AG10803 (cell line): ENCODE data around the gene TESK1.
A peak's percentile ranks its signal among the peaks of the same experiment; 100 is the strongest.

Experiments
- DNase-seq: peaks from one replicate; pipeline ENCODE4 v3.0.0; 2010; ENCODE audit warnings: low read depth
- H3K4me3 ChIP-seq: 2 replicates; pipeline ENCODE4 v1.5.1; 2011; ENCODE audit warnings: mild to moderate bottlenecking, low read length, control low read depth
- TF ChIP-seq, protein P1 (sequence below): conservative IDR thresholded peaks from 2 replicates; pipeline ENCODE4 v1.5.1; 2011; ENCODE audit warnings: mild to moderate bottlenecking, low read length, control low read depth, inconsistent platforms

TESK1 gene, protein sequence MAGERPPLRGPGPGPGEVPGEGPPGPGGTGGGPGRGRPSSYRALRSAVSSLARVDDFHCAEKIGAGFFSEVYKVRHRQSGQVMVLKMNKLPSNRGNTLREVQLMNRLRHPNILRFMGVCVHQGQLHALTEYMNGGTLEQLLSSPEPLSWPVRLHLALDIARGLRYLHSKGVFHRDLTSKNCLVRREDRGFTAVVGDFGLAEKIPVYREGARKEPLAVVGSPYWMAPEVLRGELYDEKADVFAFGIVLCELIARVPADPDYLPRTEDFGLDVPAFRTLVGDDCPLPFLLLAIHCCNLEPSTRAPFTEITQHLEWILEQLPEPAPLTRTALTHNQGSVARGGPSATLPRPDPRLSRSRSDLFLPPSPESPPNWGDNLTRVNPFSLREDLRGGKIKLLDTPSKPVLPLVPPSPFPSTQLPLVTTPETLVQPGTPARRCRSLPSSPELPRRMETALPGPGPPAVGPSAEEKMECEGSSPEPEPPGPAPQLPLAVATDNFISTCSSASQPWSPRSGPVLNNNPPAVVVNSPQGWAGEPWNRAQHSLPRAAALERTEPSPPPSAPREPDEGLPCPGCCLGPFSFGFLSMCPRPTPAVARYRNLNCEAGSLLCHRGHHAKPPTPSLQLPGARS

DNA sequence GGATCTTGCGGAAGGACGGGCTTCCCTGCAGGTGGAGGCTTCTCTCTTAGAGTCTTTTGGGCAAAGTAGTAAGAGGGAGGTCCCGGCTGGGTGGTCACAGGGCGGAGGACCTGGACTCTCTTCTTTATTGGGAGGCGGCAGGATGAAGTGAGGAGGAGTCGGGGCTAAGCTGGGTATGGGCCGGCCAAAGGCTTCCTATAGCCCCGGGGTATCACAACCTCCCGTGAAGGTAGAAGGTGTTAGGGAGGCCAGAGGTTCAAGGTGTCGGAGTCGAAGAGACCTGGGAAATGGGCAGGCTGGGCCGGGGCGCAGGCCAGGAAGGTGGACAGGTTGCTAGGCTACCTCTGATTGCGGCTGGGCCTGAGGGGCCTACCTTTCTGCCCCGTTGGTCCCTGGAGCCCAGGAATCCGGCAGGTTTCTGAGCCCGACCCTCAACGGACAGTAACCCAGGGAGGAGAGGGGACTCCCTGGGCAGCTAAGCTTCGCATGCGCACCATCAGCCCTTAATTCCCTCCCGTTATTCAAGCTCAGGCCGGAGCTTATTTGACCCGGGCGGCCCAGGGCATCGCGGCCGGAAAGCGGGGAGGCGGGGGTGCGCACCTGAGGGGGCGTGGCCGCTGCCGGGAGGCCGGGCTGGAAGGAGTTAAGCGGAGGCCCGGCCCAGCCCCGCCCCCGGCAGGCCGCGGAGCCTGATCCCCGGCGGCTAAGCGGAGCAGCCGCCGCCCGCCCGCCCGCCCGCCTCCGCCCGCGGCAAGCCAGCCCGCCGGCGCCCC, at the start of gene TESK1:
Gene TESK1 (plus strand): TSS at position 685 of the 773 bp plus-strand sequence. CDS start 358 bp downstream, outside the sequence.
- TF ChIP-seq, protein P1, sequence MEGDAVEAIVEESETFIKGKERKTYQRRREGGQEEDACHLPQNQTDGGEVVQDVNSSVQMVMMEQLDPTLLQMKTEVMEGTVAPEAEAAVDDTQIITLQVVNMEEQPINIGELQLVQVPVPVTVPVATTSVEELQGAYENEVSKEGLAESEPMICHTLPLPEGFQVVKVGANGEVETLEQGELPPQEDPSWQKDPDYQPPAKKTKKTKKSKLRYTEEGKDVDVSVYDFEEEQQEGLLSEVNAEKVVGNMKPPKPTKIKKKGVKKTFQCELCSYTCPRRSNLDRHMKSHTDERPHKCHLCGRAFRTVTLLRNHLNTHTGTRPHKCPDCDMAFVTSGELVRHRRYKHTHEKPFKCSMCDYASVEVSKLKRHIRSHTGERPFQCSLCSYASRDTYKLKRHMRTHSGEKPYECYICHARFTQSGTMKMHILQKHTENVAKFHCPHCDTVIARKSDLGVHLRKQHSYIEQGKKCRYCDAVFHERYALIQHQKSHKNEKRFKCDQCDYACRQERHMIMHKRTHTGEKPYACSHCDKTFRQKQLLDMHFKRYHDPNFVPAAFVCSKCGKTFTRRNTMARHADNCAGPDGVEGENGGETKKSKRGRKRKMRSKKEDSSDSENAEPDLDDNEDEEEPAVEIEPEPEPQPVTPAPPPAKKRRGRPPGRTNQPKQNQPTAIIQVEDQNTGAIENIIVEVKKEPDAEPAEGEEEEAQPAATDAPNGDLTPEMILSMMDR = no peak
- peak within 1 kb of the TSS; percentile 81 for H3K4me3 ChIP-seq
- DNase-seq = peak; percentile 47

DNA sequence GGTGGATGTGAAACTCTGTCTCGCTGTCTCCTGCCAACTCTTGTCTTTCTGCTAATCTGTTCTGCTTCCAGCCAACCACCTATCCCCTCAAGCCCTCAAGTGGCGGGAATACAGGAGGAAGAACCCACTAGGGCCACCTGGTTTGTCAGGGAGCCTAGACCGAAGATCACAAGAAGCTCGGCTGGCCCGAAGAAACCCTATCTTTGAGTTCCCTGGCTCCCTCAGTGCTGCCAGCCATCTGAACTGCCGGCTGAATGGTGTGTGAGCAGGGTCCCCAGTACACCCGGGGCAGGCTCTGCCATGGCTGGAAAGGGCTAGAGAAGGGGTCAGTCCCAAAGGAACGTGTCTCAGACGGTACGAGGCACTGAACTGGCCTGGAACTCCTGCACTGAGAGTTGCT, 49.2 kb upstream of the TESK1 start:
- no peak overlapping the region for H3K4me3 ChIP-seq
- TF ChIP-seq, protein P1 = no peak
- DNase-seq = no peak

DNA sequence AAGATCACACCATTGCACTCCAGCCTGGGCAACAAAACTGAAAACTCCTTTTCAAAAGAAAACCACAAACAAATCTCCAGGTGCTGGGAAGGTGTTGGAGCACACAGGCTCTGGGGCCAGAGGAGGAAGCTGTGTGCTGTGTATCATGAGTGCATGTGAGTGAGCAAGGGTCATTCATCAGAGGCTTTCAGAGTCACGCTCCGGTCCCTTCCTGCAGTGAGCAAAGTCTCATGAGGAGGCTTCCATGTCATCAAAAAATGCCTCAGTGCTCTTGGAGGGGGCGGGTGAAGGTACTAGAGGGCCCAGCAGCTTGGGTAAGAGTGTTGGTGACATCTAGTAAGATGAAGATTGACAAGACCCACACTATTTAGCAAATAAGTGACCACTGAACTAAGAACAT, 48.3 kb upstream of the TESK1 start:
- TF ChIP-seq, protein P1 = no peak
- DNase-seq = no peak
- no peak overlapping the region for H3K4me3 ChIP-seq

DNA sequence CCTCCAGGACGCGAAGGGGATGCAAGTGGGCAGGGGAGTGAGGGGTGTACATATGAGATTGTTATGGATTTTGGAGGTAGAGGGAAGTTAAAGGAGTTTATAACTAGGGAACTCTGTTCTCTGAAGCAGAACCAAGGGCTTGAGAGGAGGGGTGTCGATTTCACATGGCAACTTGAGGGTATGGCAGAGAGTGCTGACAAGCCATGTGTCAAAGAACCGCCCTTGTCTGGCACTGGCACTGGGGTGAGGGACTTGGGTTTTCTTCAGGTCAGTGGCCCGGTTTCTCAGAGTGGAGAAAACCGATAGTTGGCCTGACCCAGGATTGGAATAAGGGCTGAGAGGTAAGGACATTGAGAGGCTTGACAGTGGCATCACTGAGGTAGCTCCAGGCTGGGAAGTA, 47.7 kb upstream of the TESK1 start:
- no peak overlapping the region for H3K4me3 ChIP-seq
- TF ChIP-seq, protein P1 = no peak

DNA sequence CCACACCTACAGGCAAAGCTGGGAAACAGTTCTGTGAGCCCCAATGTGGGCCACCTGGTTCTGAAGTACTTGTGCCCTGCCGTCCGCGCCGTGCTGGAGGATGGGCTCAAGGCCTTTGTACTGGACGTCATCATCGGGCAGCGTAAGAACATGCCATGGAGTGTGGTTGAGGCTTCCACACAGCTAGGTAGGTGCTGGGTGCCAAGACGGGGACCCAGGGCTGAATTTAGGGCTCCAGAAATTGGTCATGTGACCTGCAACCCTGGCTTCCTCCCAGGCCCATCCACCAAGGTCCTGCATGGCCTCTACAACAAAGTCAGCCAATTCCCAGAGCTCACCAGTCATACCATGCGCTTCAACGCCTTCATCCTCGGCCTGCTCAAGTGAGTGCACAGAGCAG, 46.9 kb upstream of the TESK1 start:
- no peak overlapping the region for H3K4me3 ChIP-seq
- DNase-seq = no peak
- TF ChIP-seq, protein P1 = no peak

More for the DNA sequence above, 47.7 kb upstream of the TESK1 start:
- no peak for DNase-seq

DNA sequence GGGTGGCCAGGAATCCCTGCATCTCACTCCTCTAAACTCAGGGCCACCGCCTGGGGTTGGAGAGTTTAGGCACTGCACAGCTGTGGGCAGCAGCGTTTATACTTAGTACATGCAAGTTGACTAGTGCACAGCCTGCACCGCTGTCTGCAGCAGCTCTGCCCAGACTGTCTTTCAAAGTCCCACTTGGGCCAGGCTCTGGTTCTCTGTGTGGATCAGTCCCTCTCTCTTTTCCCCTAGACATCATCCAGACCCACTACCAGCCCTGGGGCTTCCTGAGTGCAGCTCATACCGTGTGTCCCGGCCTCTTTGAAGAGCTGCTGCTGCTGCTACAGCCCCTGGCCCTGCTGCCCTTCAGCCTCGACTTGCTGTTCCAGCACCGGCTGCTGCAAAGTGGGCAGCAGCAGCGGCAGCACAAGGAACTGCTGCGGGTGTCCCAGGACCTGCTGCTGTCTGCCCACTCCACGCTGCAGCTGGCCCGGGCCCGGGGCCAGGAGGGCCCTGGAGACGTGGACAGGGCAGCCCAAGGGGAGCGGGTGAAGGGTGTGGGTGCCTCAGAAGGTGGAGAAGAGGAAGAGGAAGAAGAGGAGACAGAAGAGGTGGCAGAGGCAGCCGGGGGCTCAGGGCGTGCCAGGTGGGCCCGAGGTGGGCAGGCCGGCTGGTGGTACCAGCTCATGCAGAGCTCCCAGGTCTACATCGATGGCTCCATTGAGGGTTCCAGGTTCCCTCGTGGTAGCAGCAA, 45.1 kb upstream of the TESK1 start:
- H3K4me3 ChIP-seq = no peak overlapping the region
- TF ChIP-seq, protein P1 = no peak
- no peak for DNase-seq
